Left lung (tissue), 10 donors: Measurements from ENCODE around the gene RAB15. TPM values are rescaled to one million over a fixed set of nuclear protein-coding genes. Genes with fewer than 3 reads are reported as not detected.

Source experiments
- ATAC-seq: fragments of 200-7000 bp; cut with Tn5 transposase; one replicate; pipeline ENCODE4 v1.9.1; 2020; ENCODE audit warnings: moderate library complexity
- DNase-seq, 4 donors: peaks; one replicate each; pipeline ENCODE4 v3.0.0-alpha.2; 2013 to 2020
- H3K27ac ChIP-seq, 2 donors: fragments of 200-600 bp; sonication (generic) in 1 of 2; one replicate each; pipeline versions ENCODE4 v1.5.0 to v1.8.0; 2020 to 2021
- H3K27me3 ChIP-seq, 2 donors: fragments of 200-600 bp; sonication (generic) in 1 of 2; one replicate each; pipeline versions ENCODE4 v1.5.0 to v1.8.0; 2020 to 2021
- H3K36me3 ChIP-seq, 2 donors: fragments of 200-600 bp; sonication (generic) in 1 of 2; one replicate each; pipeline versions ENCODE4 v1.5.0 to v1.8.0; 2020 to 2021
- H3K4me1 ChIP-seq, 2 donors: fragments of 200-600 bp; one replicate each; pipeline ENCODE4 v1.8.0; 2021
- H3K4me3 ChIP-seq, 2 donors: fragments of 200-600 bp; sonication (generic) in 1 of 2; one replicate each; pipeline versions ENCODE4 v1.5.0 to v1.8.0; 2020 to 2021; ENCODE audit warnings: mild to moderate bottlenecking in 1 of 2
- H3K9me3 ChIP-seq, 2 donors: fragments of 200-600 bp; sonication (generic) in 1 of 2; one replicate each; pipeline versions ENCODE4 v1.5.0 to v1.8.0; 2020 to 2021
- CTCF ChIP-seq, 2 donors: fragments of 200-600 bp; sonication (generic) in 1 of 2; IDR thresholded peaks; one replicate each; pipeline versions ENCODE4 v1.5.0 to v1.8.0; 2021; ENCODE audit warnings: antibody characterized with exemption in 2 of 2
- intact Hi-C, 2 donors: fragments of 100-400 bp; cut with DNase I; formaldehyde crosslinking; loops; one replicate each; pipeline versions ENCODE4 v1.11.2 to v1.14.2; 2022
- polyA plus RNA-seq, 6 donors: library from polyadenylated mRNA; unstranded; fragments of 120-200 nt; gene quantifications; one replicate each; pipeline ENCODE4 v1.2.1, GENCODE V29; 2013; ENCODE audit not compliant: insufficient read length in 6 of 6
- total RNA-seq, 2 donors: library from RNA; stranded (reverse); fragmentation: NEBNext Ultra II Directional; extraction: Animal tissue kit (Norgen Biotek cat#: 25700); gene quantifications; one replicate each; pipeline ENCODE4 v1.2.1, GENCODE V29; 2021
- donor health status: DM: no; HTN: yes; CAD: no.
- donor health status: DM: no; HTN: no; CAD: no.

The RAB15 gene
- total and polyA plus RNA-seq, 8 donors, result 21.8 to 36.6 (median 30.7) TPM

GRCh38 chr14:65012353-65012752, 40.2 kb upstream of the RAB15 start:
- no peaks in the 10 kb centered on the region for H3K4me1 ChIP-seq
- H3K9me3 ChIP-seq, result no peaks in the 10 kb centered on the region
- intact Hi-C loops, result no loop called here
- TF ChIP-seq CTCF (IDR thresholded peaks at IDR 0.05), result no peak
- no peaks in the 10 kb centered on the region for H3K27me3 ChIP-seq
- no peak overlapping the region for H3K27ac ChIP-seq
- no peak for ATAC-seq
- H3K4me3 ChIP-seq, result no peak overlapping the region
- no peak for DNase-seq
- peaks cover 0 to 59% of the 10 kb centered on the region in 2 donors for H3K36me3 ChIP-seq

- no peaks in the 10 kb centered on the region for H3K9me3 ChIP-seq
- H3K27me3 ChIP-seq, result no peaks in the 10 kb centered on the region
- ATAC-seq (no peak), DNase-seq (no peak)
- no peak overlapping the region for H3K4me3 ChIP-seq
- no peak for TF ChIP-seq CTCF (IDR thresholded peaks at IDR 0.05)
- intact Hi-C loops, result no loop called here
- H3K4me1 ChIP-seq, result no peaks in the 10 kb centered on the region
- no peak overlapping the region for H3K27ac ChIP-seq
- H3K36me3 ChIP-seq, result peaks cover 0 to 51% of the 10 kb centered on the region in 2 donors
These were observed 39.4 kb upstream of the RAB15 start for GRCh38 chr14:65011538-65011937.

- no peak overlapping the region for H3K4me3 ChIP-seq
- H3K27me3 ChIP-seq, result no peaks in the 10 kb centered on the region
- DNase-seq (no peak), ATAC-seq (no peak)
- H3K4me1 ChIP-seq, result no peaks in the 10 kb centered on the region
- no peak for TF ChIP-seq CTCF (IDR thresholded peaks at IDR 0.05)
- H3K36me3 ChIP-seq, result peaks cover 0 to 46% of the 10 kb centered on the region in 2 donors
- H3K27ac ChIP-seq, result no peak overlapping the region
- H3K9me3 ChIP-seq, result no peaks in the 10 kb centered on the region
- intact Hi-C loops, result no loop called here
These were observed 38.2 kb upstream of the RAB15 start for GRCh38 chr14:65010211-65010931.

DNA sequence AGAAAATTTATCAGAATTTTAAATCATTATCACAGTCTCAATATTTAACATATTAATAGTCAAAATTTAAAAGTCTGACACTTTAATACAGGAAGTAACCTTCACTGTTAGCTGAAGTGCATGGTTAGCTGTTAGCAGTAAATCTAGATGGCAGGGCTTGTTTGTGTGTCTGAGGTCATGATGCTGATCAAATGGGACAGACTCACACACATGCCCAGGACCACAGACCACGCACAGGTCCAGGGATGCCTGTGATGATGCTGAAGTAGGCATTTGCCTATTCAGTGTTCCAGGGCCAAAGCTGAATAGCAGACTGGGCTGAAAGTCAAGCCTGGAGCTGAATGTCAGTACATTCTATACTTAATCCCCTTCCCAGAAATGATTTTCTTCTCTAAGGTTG, 35.1 kb upstream of the RAB15 start:
- Histone ChIP-seq H3K4me3 (no peak overlapping the region), H3K36me3 (peaks cover 0 to 24% of the 10 kb centered on the region in 2 donors), H3K27me3 (no peaks in the 10 kb centered on the region), H3K4me1 (peaks cover 0 to 6% of the 10 kb centered on the region in 2 donors), H3K27ac (no peak overlapping the region), H3K9me3 (no peaks in the 10 kb centered on the region)
- no peak for TF ChIP-seq CTCF (IDR thresholded peaks at IDR 0.05)
- ATAC-seq, result no peak
- DNase-seq, result no peak
- intact Hi-C loops, result no loop called here

GRCh38 chr14:65006261-65006721, 34.2 kb upstream of the RAB15 start:
- intact Hi-C loops, result no loop called here
- Histone ChIP-seq H3K27ac (no peak overlapping the region), H3K27me3 (no peaks in the 10 kb centered on the region), H3K36me3 (peaks cover 0 to 19% of the 10 kb centered on the region in 2 donors), H3K4me1 (peaks cover 0 to 6% of the 10 kb centered on the region in 2 donors), H3K4me3 (no peak overlapping the region), H3K9me3 (no peaks in the 10 kb centered on the region)
- ATAC-seq (no peak), DNase-seq (no peak)
- no peak for TF ChIP-seq CTCF (IDR thresholded peaks at IDR 0.05)
